Thyroid gland (tissue), 4 donors: ENCODE results near the gene OR51B5. TPM values are rescaled to one million over a fixed set of nuclear protein-coding genes. Genes with fewer than 3 reads are reported as not detected.
"Not testable (repeated sequence)": the region's sequence is repeated elsewhere in the genome, so short reads cannot be mapped to it uniquely, and the experiment has no call there.

Source experiments
- DNase-seq, 2 donors: peaks; one replicate each; pipeline ENCODE4 v3.0.0-alpha.2; 2019
- H3K27ac ChIP-seq, 3 donors: fragments of 200-600 bp; sonication (generic); 1 replicate in 2 of 3; 2 replicates in 1 of 3; pipeline ENCODE4 v1.5.1; 2016 to 2019; ENCODE audit warnings: mild to moderate bottlenecking in 1 of 3, moderate library complexity in 1 of 3
- H3K27me3 ChIP-seq: fragments of 200-600 bp; sonication (generic); one replicate; pipeline ENCODE4 v1.5.1; 2019
- H3K36me3 ChIP-seq, 2 donors: fragments of 200-600 bp; sonication (generic); one replicate each; pipeline ENCODE4 v1.5.1; 2016 to 2019
- H3K4me1 ChIP-seq, 2 donors: fragments of 200-600 bp; sonication (generic); one replicate each; pipeline ENCODE4 v1.5.1; 2017 to 2019
- H3K4me3 ChIP-seq, 3 donors: fragments of 200-600 bp; sonication (generic); replicated peaks in 1 of 3; 1 replicate in 2 of 3; 2 replicates in 1 of 3; pipeline ENCODE4 v1.5.1; 2016; ENCODE audit warnings: mild to moderate bottlenecking in 1 of 3
- H3K9me3 ChIP-seq: fragments of 200-600 bp; sonication (generic); one replicate; pipeline ENCODE4 v1.5.1; 2017
- CTCF ChIP-seq, 6 experiments: fragments of 200-600 bp in 3 of 6; fragments of 450-650 bp in 3 of 6; sonication (generic) in 3 of 6; IDR thresholded peaks; one replicate each; pipeline ENCODE4 v1.5.1; 2016 to 2019; ENCODE audit warnings: antibody characterized with exemption in 6 of 6, mild to moderate bottlenecking in 2 of 6, inconsistent platforms in 1 of 6, moderate library complexity in 1 of 6
- POLR2A ChIP-seq, 2 donors: fragments of 450-650 bp; IDR thresholded peaks; one replicate each; pipeline ENCODE4 v1.6.1; 2017; ENCODE audit warnings: antibody characterized with exemption in 2 of 2, mild to moderate bottlenecking in 2 of 2, moderate library complexity in 1 of 2
- WGBS, 2 donors: methylation state at CpG; one replicate each; pipeline ENCODE4 v1.1.5; 2017; 5-methylcytosine and 5-hydroxymethylcytosine counted together
- intact Hi-C: fragments of 100-400 bp; cut with DNase I; formaldehyde crosslinking; loops from one replicate; pipeline ENCODE4 v1.15.1; 2023
- small RNA-seq: library from RNA; depleted of rRNA; stranded (forward); fragments of <200 nt; gene quantifications from one replicate; pipeline ENCODE3, GENCODE V24; 2016
- total RNA-seq, 4 donors: library from RNA; depleted of rRNA; stranded (reverse); fragments of >200 nt; gene quantifications; one replicate each; pipeline ENCODE4 v1.2.3, GENCODE V29; 2016

Gene OR51B5
- total RNA-seq, 4 donors from 2014 or later: 0.78 to 1.2 TPM; not detected in 2

GRCh38 chr11:5298451-5298850 is 44.9 kb downstream of the OR51B5 start:
- WGBS, 2 donors: 32 to 36% methylated on average over 1 of the region's 1 CpG
- Histone ChIP-seq H3K27ac (no peak overlapping the region), H3K4me3 (no peak overlapping the region), H3K9me3 (no peaks in the 10 kb centered on the region), H3K27me3 (no peaks in the 10 kb centered on the region), H3K36me3 (no peaks in the 10 kb centered on the region), H3K4me1 (no peaks in the 10 kb centered on the region)
- TF ChIP-seq CTCF (IDR thresholded peaks at IDR 0.05) (no peak), POLR2A (IDR thresholded peaks at IDR 0.05) (no peak)
- DNase-seq: no peak
- intact Hi-C loops: no loop called here

- Histone ChIP-seq H3K27ac (no peak overlapping the region), H3K36me3 (no peaks in the 10 kb centered on the region), H3K4me1 (no peaks in the 10 kb centered on the region), H3K27me3 (no peaks in the 10 kb centered on the region), H3K4me3 (no peak overlapping the region), H3K9me3 (no peaks in the 10 kb centered on the region)
- whole genome bisulfite sequencing, 2 donors: 69 to 75% methylated on average over 4 of the region's 4 CpGs
- intact Hi-C loops: no loop called here
- TF ChIP-seq CTCF (IDR thresholded peaks at IDR 0.05) (no peak), POLR2A (IDR thresholded peaks at IDR 0.05) (no peak)
- DNase-seq: no peak
These were observed 45.5 kb downstream of the OR51B5 start for GRCh38 chr11:5297721-5298323.

- H3K27me3 ChIP-seq, DNase-seq, intact Hi-C loops, H3K36me3 ChIP-seq, H3K9me3 ChIP-seq, H3K27ac ChIP-seq, H3K4me3 ChIP-seq, H3K4me1 ChIP-seq: not testable (repeated sequence)
- 93% methylated on average over 14 to 24 of the region's 41 CpGs for WGBS, 2 donors
These were observed 48.9 kb downstream of the OR51B5 start for GRCh38 chr11:5294342-5294995.

- no peaks in the 10 kb centered on the region for H3K9me3 ChIP-seq
- H3K27me3 ChIP-seq: no peaks in the 10 kb centered on the region
- H3K4me3 ChIP-seq: no peak overlapping the region
- no peaks in the 10 kb centered on the region for H3K4me1 ChIP-seq
- WGBS, 2 donors: 92 to 93% methylated on average over 8 of the region's 8 CpGs
- DNase-seq: no peak
- H3K36me3 ChIP-seq: no peaks in the 10 kb centered on the region
- TF ChIP-seq POLR2A (IDR thresholded peaks at IDR 0.05): no peak
- TF ChIP-seq CTCF (IDR thresholded peaks at IDR 0.05): no peak
- intact Hi-C loops: no loop called here
- no peak overlapping the region for H3K27ac ChIP-seq
These were observed 50.3 kb downstream of the OR51B5 start for GRCh38 chr11:5293028-5293427.

Small RNA genes lying within 50 kb of the gene (small RNA-seq; reads per million reads assigned to genes)
- gene AC104389.3: not detected

Other genes with a start within 250 kb of the OR51B5 start
- gene OR52A5, start 205.2 kb downstream of the OR51B5 start, total RNA-seq: not detected
- gene OR52A1, start 188.8 kb downstream of the OR51B5 start, total RNA-seq: not detected
- not detected for gene OR51V1, start 142.8 kb downstream of the OR51B5 start, total RNA-seq
- 100 to 1,000 TPM in 2 of 4 donors, 10 to 100 TPM in 1, 1 to 10 TPM in 1; 2.5 to 214 (median 107) TPM for gene HBB, start 116.5 kb downstream of the OR51B5 start, total RNA-seq
- gene HBD, start 109.0 kb downstream of the OR51B5 start, total RNA-seq: 1 to 10 TPM in 1 of 4 donors, not detected in 3; 1.0 TPM
- not detected for gene HBG1, start 93.7 kb downstream of the OR51B5 start, total RNA-seq
- gene HBG2, start 88.7 kb downstream of the OR51B5 start, total RNA-seq: not detected
- 1 to 10 TPM in 1 of 4 donors, not detected in 3; 1.2 TPM for gene HBE1, start 73.6 kb downstream of the OR51B5 start, total RNA-seq
- not detected for gene OR51B4, start 41.6 kb downstream of the OR51B5 start, total RNA-seq
- gene OR51B2, start 19.2 kb downstream of the OR51B5 start, total RNA-seq: not detected
- not detected for gene OR51B6, start 8.0 kb upstream of the OR51B5 start, total RNA-seq
- gene OR51M1, start 40.3 kb upstream of the OR51B5 start, total RNA-seq: not detected
- gene OR51Q1, start 78.6 kb upstream of the OR51B5 start, total RNA-seq: not detected
- gene OR51I1, start 98.0 kb upstream of the OR51B5 start, total RNA-seq: under 1 TPM in 2 of 4 donors, not detected in 2; 0.33 to 0.93 TPM
- not detected for gene OR51I2, start 105.8 kb upstream of the OR51B5 start, total RNA-seq
- not detected for gene OR52D1, start 145.2 kb upstream of the OR51B5 start, total RNA-seq
- gene UBQLN3, start 166.4 kb upstream of the OR51B5 start, total RNA-seq: 1 to 10 TPM in 3 of 4 donors, under 1 TPM in 1; 0.56 to 2.0 (median 1.6) TPM
- 1 to 10 TPM in 2 of 4 donors, under 1 TPM in 2; 0.54 to 2.0 (median 0.87) TPM for gene UBQLNL, start 173.2 kb upstream of the OR51B5 start, total RNA-seq
- gene OR52H1, start 205.0 kb upstream of the OR51B5 start, total RNA-seq: 1 to 10 TPM in 3 of 4 donors, under 1 TPM in 1; 0.78 to 2.8 (median 1.1) TPM
- gene OR52B6, start 237.4 kb upstream of the OR51B5 start, total RNA-seq: not detected